H4 (cell line): Measurements from ENCODE around the gene KCNAB3. TPM values are rescaled to one million over a fixed set of nuclear protein-coding genes. Genes with fewer than 3 reads are reported as not detected.

Experiments used
- DNase-seq: peaks from one replicate; pipeline ENCODE4 v3.0.0-alpha.2; 2015; ENCODE audit warnings: low spot score
- total RNA-seq: library from RNA; depleted of rRNA; stranded (reverse); fragments of >200 nt; shearing (Covaris generic); gene quantifications from 2 replicates; pipeline ENCODE4 v1.2.3, GENCODE V29; 2014; rRNA removed

Gene KCNAB3
- total RNA-seq, 1 experiment from 2014 or later: 0.21 TPM

DNA sequence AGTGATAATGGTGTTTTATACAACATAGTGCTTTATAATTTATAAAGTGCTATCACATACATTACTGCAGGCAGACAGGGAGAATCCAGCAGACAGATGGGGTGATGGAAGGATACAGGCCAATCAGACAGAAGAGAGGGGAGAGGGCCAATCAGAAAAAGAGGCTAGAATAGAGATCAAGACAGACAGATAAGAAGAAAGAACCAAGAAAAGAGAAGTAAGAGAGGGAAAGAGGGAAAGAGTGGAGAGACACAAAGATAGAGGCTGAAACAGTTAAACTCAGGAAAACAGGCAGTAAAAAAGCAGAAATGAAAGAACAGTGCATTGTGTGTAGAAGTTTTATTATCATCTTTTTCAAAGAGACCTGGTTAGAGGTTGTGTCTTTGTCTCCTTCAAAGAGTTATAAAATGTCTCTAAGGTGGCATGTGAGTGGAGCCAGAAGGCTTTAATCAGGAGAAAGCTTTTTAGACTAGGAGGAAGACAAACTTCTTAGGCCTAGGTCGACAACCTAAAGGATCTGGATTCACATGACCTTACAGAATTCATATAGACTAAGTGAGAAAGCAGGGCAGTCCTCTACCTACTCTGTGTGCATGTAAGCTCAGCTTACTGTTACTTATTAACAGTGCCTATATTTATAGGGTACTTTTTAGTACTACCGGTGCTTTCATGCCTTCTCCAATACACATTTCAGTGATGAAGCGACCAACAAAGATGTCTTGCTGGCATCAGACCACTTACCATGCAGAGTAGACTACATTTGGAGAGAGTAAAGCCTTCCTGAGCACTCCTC is 49.4 kb downstream of the KCNAB3 start:
- DNase-seq: no peak

DNA sequence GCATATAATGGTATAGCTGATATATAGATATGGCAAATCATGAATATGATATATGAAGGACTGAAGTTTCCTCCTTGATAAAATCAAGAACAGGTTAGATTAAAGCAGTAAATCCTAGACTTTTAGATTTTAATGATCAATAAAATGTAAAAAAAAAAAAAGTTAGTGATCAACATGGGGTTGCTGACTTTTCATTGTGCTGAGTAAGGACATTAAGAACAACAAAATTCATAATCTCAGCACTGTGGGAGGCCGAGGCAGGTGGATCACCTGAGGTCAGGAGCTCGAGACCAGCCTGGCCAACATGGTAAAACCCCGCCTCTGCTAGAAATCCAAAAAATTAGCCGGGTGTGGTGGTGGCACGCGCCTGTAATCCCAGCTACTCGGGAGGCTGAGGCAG is 51.4 kb downstream of the KCNAB3 start:
- no peak for DNase-seq

GRCh38 chr17:7875804-7876370 is 53.8 kb downstream of the KCNAB3 start:
- DNase-seq: no peak

DNA sequence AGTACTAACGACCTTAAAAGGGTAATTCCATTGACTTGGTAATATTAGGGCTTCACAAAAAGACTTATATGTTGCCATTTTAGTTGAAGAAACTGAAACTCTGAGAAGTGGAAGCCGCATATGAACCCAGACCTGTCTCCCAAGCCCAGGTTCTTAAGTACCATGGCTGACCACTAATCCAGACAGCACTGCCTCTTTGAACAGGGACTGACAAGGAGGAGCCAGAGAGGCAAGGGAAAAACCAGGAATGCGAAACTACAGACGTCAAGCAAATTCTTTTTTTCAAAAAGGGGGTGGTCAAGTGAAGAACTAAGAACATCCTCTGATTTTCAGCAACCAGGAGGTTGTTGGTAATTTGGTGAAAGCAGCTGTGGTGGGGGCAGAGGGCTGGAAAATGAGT is 56.6 kb downstream of the KCNAB3 start:
- DNase-seq: no peak

Other genes with a start within 250 kb of the KCNAB3 start
- gene TP53, start 242.4 kb downstream of the KCNAB3 start, total RNA-seq: 35.9 and 43.7 TPM in 2 replicates
- gene WRAP53, start 241.4 kb downstream of the KCNAB3 start, total RNA-seq: 9.9 and 15.8 TPM in 2 replicates
- 5.6 and 6.2 TPM in 2 replicates for gene EFNB3, start 224.7 kb downstream of the KCNAB3 start, total RNA-seq
- 0.10 and 0.12 TPM in 2 replicates for gene DNAH2, start 212.1 kb downstream of the KCNAB3 start, total RNA-seq
- gene KDM6B, start 95.6 kb downstream of the KCNAB3 start, total RNA-seq: 0.21 and 4.1 TPM in 2 replicates
- gene TMEM88, start 74.8 kb downstream of the KCNAB3 start, total RNA-seq: not detected in 2 replicates
- gene NAA38, start 72.3 kb downstream of the KCNAB3 start, total RNA-seq: 70.3 and 104 TPM in 2 replicates
- 4.0 and 7.5 TPM in 2 replicates for gene CYB5D1, start 71.9 kb downstream of the KCNAB3 start, total RNA-seq
- 26.5 and 35.0 TPM in 2 replicates for gene CHD3, start 41.1 kb downstream of the KCNAB3 start, total RNA-seq
- 1.1 and 3.6 TPM in 2 replicates for gene RNF227, start 13.6 kb downstream of the KCNAB3 start, total RNA-seq
- 22.8 and 33.4 TPM in 2 replicates for gene TRAPPC1, start 2.1 kb upstream of the KCNAB3 start, total RNA-seq
- 6.2 and 9.1 TPM in 2 replicates for gene CNTROB, start 2.4 kb upstream of the KCNAB3 start, total RNA-seq
- gene GUCY2D, start 72.8 kb upstream of the KCNAB3 start, total RNA-seq: not detected in 2 replicates
- gene ALOX15B, start 109.2 kb upstream of the KCNAB3 start, total RNA-seq: not detected in 2 replicates
- not detected in 2 replicates for gene ALOX12B, start 157.9 kb upstream of the KCNAB3 start, total RNA-seq
- not detected in 2 replicates for gene ALOXE3, start 188.7 kb upstream of the KCNAB3 start, total RNA-seq
- gene HES7, start 194.2 kb upstream of the KCNAB3 start, total RNA-seq: 0.14 TPM in 1 of 2 replicates, not detected in the other
- gene PER1, start 222.5 kb upstream of the KCNAB3 start, total RNA-seq: 4.4 and 4.6 TPM in 2 replicates
- gene VAMP2, start 233.1 kb upstream of the KCNAB3 start, total RNA-seq: 0.64 TPM in 2 replicates
- gene TMEM107, start 246.5 kb upstream of the KCNAB3 start, total RNA-seq: 1.7 and 13.3 TPM in 2 replicates